ENCODE data around the gene ASB17. TPM values are rescaled to one million over a fixed set of nuclear protein-coding genes. Genes with fewer than 3 reads are reported as not detected.
A peak's percentile ranks its signal among the peaks of the same experiment; 100 is the strongest.
"Not testable (repeated sequence)": the region's sequence is repeated elsewhere in the genome, so short reads cannot be mapped to it uniquely, and the experiment has no call there.

Gene ASB17, protein sequence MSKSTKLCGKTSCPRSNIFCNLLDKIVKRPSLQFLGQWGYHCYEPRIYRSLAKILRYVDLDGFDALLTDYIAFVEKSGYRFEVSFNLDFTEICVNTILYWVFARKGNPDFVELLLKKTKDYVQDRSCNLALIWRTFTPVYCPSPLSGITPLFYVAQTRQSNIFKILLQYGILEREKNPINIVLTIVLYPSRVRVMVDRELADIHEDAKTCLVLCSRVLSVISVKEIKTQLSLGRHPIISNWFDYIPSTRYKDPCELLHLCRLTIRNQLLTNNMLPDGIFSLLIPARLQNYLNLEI
- not detected for polyA plus RNA-seq (2012; ENCODE audit: insufficient read depth, insufficient read length)

DNA sequence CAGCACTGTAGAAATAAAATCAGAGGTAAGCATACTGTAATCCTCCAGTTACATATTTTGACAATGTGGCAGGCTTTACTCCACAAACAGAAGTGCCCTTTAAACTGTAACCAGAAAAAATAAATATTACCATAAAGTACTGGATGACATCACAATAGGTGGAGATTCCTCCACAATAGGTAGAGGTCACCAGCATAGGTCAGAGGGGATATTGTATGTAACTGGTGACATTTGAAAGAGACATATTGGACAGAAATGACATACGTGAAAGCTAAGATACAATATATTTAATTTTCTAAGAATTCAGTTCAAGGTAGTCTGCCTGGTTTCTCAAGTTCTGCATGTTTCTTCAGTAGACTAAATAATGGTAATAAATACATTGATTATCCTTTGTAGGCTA lies at the start of gene ASB17:
TSS of gene ASB17 (minus strand) at position 101 of the 400 bp plus-strand sequence. CDS start 113 bp downstream, outside the sequence.
- no peak for DNase-seq (ENCODE audit: low read depth, low spot score)
- H3K4me3 ChIP-seq (ENCODE audit: low read length), result no peak within 1 kb of the TSS

DNA sequence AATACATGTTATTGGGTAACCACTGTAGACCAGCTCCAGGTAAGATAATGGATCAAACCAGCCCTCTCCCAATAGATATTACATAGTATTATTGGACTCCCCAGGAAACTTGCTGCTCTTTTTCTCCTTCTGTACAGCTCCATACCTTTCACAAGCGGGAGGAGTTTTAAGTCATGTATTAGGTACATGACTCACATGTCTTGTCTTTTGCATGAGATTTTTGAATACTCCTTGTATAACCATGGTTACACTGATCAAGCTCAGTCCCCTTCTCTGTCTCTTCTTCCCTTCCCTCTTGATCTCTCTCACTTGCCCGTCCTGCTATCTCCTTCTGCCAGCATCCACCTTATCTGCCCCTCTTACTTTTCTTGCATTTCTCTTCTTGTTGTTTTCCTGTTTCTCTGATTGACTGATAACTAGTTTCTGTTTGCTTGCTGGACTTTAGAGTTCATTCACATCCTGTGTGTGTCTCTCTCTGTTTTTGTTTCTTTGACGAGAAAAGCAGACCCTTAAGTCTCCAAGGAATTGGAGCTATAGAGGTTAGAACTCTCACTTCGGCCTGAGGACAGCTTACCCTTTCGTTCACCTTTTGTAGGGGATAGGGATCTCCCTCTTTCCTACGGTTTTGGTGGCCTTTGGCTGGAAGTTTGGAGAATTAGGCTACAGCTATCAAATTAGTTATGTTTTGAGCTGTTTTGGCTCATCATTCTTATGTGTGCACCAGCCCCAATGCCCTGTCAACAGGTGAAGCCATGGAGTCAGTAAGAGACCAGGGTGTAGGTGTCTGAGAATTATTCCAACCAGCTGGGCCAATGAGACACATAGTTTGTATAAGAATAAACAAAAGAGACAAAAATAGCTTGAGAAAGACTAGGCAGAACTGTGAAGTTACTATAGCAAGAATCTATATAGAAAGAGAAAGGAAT lies 49.0 kb upstream of the ASB17 start:
- no peak overlapping the region for H3K4me3 ChIP-seq (ENCODE audit: low read length)

DNA sequence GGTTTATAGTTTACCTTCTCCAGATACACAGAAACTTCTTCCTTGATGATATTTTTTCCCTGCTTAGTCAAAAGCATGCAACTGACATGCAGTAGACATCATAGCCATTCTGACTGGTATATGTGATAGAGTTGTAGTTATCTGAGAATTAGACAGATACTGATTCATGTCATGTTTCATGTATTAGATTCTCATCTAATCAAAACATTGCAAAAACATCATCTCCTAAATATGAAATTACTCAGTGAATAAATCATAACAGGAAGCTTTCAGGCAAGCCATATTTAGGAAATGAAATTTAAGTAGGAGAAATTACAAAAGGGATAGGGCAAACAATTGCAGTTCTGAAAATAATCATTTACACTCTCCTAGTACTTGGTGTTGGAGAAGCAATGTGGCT lies 38.4 kb upstream of the ASB17 start:
- DNase-seq (ENCODE audit: low read depth, low spot score), result no peak
- H3K4me3 ChIP-seq (ENCODE audit: low read length), result no peak overlapping the region

More for the DNA sequence above, 49.0 kb upstream of the ASB17 start:
- DNase-seq (ENCODE audit: low read depth, low spot score), result no peak

DNA sequence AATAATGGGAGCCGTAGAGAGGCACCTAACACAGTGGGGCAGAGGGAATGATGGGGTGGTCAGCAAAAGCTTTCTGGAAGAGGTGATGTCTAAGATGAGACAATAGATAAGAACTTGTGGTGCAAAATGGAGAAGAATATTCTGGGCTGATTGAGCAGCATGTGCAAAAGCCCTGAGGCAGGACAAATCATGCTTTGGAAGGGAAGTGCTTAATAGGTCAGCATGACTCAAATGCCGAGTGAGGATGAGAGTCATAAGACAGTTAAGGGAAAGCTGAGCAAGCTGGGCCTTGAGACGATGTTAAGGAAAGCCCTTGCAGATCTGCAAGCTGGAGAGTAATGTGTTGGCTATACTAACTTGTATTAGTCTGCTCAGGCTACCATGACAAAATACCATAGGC lies 37.3 kb upstream of the ASB17 start:
- no peak overlapping the region for H3K4me3 ChIP-seq (ENCODE audit: low read length)
- no peak for DNase-seq (ENCODE audit: low read depth, low spot score)

DNA sequence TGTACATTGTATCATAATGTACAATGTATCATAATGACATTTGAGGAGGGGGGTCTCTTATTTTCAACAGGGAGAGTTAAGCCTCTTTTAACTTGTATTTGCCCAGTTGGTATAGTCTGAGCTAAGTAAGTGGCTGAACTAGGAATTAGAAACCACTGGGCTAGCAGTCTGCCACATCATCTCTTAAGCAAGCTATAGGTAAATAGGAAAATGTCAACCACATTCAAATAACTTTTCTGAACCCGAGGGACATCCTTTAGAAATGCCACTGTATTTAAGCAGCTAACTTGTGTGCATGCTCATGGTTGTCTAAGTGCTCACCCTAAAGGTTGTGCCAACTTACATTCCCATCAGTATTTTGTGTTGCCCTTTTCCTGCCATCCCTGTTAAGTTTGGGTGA lies 35.5 kb upstream of the ASB17 start:
- DNase-seq (ENCODE audit: low read depth, low spot score), result no peak
- no peak overlapping the region for H3K4me3 ChIP-seq (ENCODE audit: low read length)

DNA sequence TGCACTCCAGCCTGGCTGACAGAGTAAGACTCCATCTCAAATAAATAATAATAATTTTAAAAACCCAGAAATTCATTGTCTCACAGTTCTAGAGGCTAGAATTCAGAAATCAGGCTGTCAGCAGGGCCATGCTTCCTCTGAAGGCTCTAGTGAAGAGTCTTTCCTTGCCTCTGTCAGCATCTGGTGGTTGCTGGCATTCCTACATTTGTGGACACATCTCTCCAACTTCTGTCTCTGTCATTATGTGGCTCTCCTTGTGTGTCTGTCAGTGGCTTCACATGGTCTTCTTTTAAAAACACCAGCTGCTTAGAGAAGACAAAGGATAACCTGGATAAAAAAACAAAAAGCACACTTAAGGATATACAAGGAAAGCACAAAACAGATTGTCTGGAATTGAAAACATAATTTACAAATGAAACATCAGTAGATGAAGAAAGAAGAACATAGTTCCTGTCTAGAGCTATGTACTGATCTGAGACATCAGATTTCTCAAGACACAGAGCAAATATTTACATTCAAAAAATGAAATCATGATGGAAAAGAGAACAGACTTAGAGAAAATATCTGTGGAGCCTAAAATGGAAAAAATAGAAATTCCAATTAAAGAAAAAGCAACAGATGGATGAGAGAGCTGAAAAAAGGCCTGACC lies 32.7 kb upstream of the ASB17 start:
- no peak overlapping the region for H3K4me3 ChIP-seq (ENCODE audit: low read length)
- DNase-seq (ENCODE audit: low read depth, low spot score), result no peak

DNA sequence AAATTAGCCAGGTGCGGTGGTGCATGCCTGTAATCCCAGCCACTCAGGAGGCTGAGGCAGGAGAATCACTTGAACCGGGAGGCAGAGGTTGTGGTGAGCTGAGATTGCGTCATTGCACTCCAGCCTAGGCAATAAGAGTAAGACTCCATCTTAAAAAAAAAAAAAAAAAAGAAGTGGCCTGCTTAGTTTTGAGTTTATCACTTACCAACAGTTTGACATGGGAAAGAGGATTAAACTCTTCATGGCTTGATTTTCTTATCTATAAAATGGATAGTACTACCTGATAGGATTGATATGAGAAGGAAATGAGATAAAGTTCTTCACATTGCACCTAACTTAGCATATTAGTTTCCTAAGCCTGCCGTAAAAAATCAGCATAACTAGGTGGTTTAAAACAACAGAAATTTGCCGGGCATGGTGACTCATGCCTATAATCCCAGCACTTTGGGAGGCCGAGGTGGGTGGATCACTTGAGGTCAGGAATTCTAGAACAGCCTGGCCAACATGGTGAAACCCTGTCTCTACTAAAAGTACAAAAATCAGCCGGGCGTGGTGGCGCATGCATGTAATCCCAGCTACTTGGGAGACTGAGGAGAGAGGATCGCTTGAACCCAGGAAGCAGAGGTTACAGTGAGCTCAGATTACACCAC lies 32.0 kb upstream of the ASB17 start:
- DNase-seq (ENCODE audit: low read depth, low spot score), result not testable (repeated sequence)

DNA sequence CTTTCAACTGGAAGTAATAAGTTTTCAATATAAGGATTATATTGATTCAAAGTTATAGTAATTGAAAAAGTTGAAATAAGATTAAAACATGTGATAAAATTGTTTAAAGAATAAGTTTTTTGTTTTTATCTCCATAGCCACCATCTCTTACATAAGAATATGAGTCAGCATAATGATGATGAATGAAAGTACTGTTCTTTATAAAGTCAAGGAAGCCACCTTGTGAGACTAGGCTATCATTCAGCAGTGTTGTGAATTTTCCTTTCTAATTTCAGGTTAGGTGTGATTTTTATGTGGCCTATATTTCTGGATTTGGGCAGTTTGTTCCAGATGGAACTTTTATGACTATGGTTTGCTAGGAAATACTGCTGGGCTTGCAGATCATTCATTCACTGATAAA lies 22.4 kb upstream of the ASB17 start:
- DNase-seq (ENCODE audit: low read depth, low spot score), result no peak
- H3K4me3 ChIP-seq (ENCODE audit: low read length), result no peak overlapping the region

More for the DNA sequence above, 32.0 kb upstream of the ASB17 start:
- not testable (repeated sequence) for H3K4me3 ChIP-seq (ENCODE audit: low read length)

DNA sequence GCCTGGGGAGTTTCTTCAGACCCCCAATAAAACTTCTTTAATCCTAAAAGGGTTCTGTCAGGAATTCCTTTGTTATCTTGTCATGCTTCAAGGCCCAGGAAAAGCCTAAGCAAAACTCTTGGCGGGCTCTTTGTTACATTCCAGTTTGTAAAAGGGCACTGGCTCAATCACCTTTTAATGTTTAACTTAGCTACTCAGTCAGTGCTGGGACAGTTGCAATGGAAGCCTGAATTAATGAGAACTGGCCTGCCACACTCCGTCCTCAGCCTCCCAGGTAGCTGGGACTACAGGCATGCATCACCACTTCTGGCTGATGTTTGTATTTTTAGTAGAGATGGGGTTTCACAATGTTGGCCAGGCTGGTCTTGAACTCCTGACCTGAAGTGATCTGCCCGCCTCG lies 21.3 kb upstream of the ASB17 start:
- H3K4me3 ChIP-seq (ENCODE audit: low read length), result no peak overlapping the region
- DNase-seq (ENCODE audit: low read depth, low spot score), result no peak

DNA sequence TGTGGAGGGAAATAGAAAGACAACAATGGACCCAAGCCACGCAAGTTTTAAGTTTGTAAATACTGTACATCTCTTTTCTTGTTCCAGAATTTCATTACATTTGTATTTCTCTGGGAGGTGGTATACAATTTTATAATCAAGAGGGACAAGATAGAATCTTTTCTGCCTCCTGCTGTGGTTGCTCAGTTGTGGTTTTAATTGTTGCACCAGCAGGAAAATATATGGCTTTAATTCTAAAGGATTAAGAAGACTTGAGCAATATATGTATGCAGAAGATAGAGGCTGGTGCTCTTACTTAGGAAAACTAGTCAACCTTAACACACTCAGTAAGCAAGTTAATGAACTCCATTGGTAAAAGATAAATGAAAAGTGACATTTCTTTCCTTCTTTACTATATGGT lies 19.8 kb upstream of the ASB17 start:
- DNase-seq (ENCODE audit: low read depth, low spot score), result no peak
- H3K4me3 ChIP-seq (ENCODE audit: low read length), result no peak overlapping the region

DNA sequence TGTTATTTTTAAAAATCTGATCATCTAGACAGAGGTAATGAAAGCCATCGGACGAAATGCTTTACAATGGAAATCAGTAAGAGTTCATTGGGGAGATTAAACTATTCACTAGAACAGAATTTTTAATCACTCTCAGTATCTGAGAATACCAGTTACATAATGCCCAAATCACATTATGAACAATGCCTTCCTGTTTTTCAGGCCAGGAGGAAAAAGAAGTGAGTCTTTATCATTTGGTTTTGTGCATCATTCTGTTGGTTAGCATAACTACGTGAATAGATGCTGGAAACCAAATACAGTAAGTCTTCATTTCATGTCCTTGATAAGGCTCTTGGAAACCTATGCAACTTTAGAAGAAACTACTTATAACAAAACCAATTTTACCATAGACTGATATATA lies 18.0 kb upstream of the ASB17 start:
- no peak overlapping the region for H3K4me3 ChIP-seq (ENCODE audit: low read length)
- no peak for DNase-seq (ENCODE audit: low read depth, low spot score)

DNA sequence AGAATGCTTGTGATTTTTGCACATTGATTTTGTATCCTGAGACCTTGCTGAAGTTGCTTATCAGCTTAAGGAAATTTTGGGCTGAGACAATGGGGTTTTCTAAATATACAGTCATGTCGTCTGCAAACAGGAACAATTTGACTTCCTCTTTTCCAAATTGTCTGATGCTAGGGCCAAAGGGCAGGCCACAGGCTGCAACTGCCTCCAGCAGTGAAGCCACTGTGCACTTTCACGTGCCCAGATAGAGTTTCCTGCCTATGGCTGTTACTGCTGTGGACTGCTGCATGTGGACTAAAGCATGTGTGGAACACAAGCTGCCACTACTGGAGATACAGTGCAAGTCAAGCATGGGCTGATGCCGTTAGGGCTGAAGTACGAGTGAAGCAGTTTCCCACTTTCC lies 10.8 kb upstream of the ASB17 start:
- not testable (repeated sequence) for H3K4me3 ChIP-seq (ENCODE audit: low read length); DNase-seq (ENCODE audit: low read depth, low spot score)

DNA sequence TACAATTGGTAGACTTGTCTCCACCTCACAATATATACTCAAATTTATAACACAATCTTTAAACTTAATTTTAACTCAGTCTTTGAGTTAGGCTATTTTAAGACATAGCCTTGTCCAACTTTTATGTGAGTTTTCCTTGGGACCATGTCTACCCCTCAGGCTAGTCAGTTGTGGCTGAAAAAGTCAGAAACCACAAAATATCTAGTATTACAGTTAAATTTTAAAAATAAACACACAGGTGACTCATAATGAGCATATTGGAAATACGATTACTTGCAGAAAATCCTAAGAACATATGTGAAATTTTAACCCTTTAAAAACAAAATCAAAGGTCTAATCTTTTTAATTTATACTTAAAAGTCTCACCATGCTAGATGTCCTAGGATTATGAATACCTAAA lies 4.8 kb upstream of the ASB17 start:
- DNase-seq (ENCODE audit: low read depth, low spot score), result no peak
- no peak overlapping the region for H3K4me3 ChIP-seq (ENCODE audit: low read length)

DNA sequence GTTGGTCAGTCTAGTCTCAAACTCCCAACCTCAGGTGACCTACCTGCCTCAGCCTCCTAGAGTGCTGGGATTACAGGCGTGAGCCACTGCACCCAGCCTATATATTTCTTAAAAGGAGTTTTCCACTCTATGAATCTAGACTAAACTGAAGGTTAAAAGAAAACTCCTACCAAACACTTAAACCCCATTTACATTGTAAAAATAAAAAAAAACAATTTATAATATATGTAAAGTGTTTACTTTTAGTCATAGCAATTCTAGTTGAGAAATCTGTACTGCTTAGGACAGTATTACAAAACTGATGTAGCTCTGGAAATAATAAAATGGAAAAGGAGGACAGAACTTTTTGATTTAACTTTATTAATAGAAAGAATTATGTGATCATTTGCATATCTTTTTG lies 9.5 kb downstream of the ASB17 start:
- H3K4me3 ChIP-seq (ENCODE audit: low read length), result no peak overlapping the region

DNA sequence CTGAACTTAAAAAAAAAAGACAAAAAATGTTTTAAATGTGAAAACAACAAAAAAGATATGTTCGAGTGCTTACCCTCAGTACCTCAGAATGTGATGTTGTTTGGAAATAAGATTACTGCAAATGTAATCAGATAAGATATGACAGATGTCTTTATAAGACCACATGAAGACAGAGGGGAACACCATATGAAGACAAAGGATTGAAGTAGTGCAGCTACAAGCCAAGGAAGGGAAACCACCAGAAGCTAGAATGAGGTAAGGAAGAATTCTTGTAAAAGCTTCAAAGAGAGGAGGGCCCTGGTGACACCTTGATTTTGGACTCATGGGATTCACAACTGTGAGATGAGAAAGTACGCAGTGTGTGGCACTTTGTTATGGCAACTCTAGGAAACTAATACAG lies 15.4 kb downstream of the ASB17 start:
- H3K4me3 ChIP-seq (ENCODE audit: low read length), result no peak overlapping the region
- peak; percentile 59 for DNase-seq (ENCODE audit: low read depth, low spot score)

More for the DNA sequence above, 9.5 kb downstream of the ASB17 start:
- no peak for DNase-seq (ENCODE audit: low read depth, low spot score)

DNA sequence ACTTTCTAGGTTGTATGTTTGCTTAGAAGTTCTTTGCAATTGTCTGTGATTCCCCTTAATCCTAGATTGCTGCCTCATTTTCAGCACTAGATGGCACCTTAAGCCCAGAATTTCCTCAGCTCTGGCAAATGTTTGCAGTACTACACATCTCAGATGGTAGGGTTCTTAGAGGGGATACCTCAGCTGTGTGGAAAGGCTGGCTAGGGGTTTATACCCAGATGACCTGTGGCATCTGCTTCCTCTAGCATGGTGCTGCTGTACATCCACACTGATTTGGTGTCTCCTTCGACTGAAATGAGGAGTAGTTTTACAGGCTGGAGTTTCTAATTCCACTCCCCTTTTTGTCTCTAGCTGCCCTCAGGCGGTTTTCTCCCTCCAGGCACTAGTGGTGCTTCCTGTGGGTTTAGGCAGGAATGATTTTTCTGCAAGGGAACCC lies 23.5 kb downstream of the ASB17 start:
- DNase-seq (ENCODE audit: low read depth, low spot score), result peak; percentile 26

DNA sequence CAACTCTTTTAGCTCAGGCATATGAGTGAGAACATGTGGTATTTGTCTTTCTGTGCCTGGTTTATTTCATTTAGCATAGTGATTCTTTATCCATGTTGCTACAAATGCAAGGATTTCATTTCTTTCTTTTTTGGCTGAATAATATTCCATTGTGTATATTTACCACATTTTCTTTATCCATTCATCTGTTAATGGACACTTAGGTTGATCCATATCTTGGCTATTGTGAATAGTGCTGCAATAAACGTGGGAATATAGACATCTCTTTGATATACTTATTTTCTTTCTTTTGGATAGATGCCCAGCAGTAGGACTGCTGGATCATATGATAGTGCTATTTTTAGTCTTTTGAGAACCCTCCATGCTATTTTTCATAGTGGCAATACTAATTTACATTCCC lies 30.8 kb downstream of the ASB17 start:
- no peak overlapping the region for H3K4me3 ChIP-seq (ENCODE audit: low read length)
- DNase-seq (ENCODE audit: low read depth, low spot score), result no peak

More for the DNA sequence above, 23.5 kb downstream of the ASB17 start:
- no peak overlapping the region for H3K4me3 ChIP-seq (ENCODE audit: low read length)

DNA sequence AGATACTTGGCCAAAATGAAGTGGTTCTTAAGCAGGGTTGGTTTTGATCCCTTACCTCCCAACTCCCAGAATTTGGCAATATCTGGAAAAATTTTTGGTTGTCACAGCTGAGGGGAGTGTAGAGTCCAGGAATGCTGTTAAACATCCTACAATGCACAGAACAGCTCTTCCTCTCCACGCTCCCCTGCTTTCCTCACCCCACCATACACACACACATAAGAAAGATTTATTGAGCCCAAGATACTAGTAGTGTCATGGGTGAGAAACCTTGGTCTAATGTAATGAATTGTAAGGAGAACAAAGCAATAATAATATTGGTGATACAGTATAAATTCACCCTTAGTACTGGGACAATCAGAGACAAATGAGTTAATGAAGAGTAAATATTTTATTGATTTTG lies 47.8 kb downstream of the ASB17 start:
- DNase-seq (ENCODE audit: low read depth, low spot score), result no peak
- H3K4me3 ChIP-seq (ENCODE audit: low read length), result no peak overlapping the region

DNA sequence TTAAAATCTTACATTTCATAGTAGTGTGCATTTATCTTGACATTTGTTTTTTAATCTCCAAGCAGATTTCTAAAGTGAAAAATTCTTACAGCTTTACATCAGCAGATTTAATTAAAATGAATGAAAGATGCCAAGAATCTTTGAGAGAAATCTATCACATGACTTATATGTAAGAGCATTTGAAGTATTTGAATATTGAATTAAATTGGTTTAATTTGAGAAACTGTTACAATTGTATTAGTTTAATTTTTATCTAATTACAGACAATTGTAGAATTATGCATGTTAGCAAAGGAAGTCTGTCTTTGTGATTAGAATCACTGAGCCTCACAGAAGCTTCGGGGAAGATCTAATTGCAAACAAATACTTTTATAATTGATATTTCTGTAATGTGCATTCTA lies 52.2 kb downstream of the ASB17 start:
- DNase-seq (ENCODE audit: low read depth, low spot score), result no peak
- no peak overlapping the region for H3K4me3 ChIP-seq (ENCODE audit: low read length)

Measured in Jurkat, Clone E6-1 (cell line).